ENCODE results near the gene COG4.

Gene COG4

DNA sequence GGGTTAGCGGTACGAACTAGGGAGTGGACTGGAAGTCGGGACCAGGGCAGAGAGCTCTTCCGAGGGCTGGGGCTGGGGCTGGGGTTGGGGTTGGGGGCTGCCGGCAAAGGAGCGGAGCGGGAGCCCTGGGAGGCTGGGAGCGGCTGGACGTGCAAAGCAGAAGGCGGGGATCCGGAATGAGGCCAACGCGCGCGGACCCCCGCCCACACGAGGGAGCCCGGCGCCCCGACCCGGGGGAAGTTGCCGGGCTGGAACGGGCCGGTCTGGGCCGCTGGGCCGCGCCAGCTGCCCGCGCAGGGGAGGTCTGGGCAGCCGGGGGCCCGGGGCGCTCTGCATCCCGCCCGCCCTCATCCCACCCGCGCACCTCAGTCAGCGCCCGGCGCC, 84.8 kb downstream of the COG4 start:
- Histone ChIP-seq H3K36me3 (replicated peaks) (peaks cover 7% of the 10 kb centered on the region), H3K27me3 (replicated peaks) (no peaks in the 10 kb centered on the region), H3K4me3 (ENCODE audit: low read depth, low read length) (peak overlapping the region; percentile 96), H3K27ac (peak overlapping the region; percentile 89)
- TF ChIP-seq, protein P1, sequence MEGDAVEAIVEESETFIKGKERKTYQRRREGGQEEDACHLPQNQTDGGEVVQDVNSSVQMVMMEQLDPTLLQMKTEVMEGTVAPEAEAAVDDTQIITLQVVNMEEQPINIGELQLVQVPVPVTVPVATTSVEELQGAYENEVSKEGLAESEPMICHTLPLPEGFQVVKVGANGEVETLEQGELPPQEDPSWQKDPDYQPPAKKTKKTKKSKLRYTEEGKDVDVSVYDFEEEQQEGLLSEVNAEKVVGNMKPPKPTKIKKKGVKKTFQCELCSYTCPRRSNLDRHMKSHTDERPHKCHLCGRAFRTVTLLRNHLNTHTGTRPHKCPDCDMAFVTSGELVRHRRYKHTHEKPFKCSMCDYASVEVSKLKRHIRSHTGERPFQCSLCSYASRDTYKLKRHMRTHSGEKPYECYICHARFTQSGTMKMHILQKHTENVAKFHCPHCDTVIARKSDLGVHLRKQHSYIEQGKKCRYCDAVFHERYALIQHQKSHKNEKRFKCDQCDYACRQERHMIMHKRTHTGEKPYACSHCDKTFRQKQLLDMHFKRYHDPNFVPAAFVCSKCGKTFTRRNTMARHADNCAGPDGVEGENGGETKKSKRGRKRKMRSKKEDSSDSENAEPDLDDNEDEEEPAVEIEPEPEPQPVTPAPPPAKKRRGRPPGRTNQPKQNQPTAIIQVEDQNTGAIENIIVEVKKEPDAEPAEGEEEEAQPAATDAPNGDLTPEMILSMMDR (IDR thresholded peaks at IDR 0.05; ENCODE audit: low read depth, low read length, missing control alignments): no peak
- DNase-seq: no peak
- in situ Hi-C loops (cut with HindIII; ENCODE audit: low pct_ligation_motif_present, low sequenced_read_pairs): no loop called here

- Histone ChIP-seq H3K36me3 (replicated peaks) (peaks cover 7% of the 10 kb centered on the region), H3K4me3 (ENCODE audit: low read depth, low read length) (peak overlapping the region; percentile 96), H3K27me3 (replicated peaks) (no peaks in the 10 kb centered on the region), H3K27ac (peak overlapping the region; percentile 89)
- peak; percentile 43 for DNase-seq
- TF ChIP-seq, protein P1 (IDR thresholded peaks at IDR 0.05; ENCODE audit: low read depth, low read length, missing control alignments): no peak
- in situ Hi-C loops (cut with HindIII; ENCODE audit: low pct_ligation_motif_present, low sequenced_read_pairs): no loop called here
Observed at GRCh38 chr16:70437582-70438557, 85.5 kb downstream of the COG4 start.

DNA sequence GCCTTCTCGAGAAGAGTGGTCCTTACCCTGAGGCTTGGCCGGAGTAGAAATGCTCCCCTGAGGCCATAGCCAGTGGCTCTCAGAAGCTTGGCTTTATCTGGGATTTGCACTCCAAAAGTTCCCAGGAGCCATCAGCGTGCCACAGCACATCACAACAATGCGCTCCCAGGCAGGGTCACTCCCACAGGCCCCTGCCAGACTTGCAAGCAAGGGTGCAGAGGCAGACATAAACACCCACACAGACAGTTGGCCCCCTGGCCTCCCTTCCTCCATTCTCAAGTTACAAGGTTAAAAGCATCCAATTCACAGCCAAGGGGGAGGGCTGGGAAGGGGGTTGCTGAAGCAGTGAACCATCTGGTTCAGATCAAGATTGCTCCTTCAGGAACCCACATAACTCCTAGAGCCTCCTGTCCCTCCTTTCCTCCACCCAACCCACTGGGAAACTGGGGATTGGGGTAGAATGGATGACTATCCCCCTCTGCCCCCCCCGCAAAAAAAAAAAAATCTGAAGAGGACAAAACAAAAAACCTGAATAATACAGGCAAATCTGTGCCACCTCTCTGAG, 86.3 kb downstream of the COG4 start:
- Histone ChIP-seq H3K36me3 (replicated peaks) (peaks cover 7% of the 10 kb centered on the region), H3K4me3 (ENCODE audit: low read depth, low read length) (peak overlapping the region; percentile 96), H3K27ac (peak overlapping the region; percentile 89), H3K27me3 (replicated peaks) (no peaks in the 10 kb centered on the region)
- TF ChIP-seq, protein P1 (IDR thresholded peaks at IDR 0.05; ENCODE audit: low read depth, low read length, missing control alignments): no peak
- DNase-seq: peak; percentile 91
- in situ Hi-C loops (cut with HindIII; ENCODE audit: low pct_ligation_motif_present, low sequenced_read_pairs): no loop called here

GRCh38 chr16:70434484-70435260, 88.7 kb downstream of the COG4 start:
- H3K27ac ChIP-seq: no peak overlapping the region
- no peak overlapping the region for H3K4me3 ChIP-seq (ENCODE audit: low read depth, low read length)
- H3K36me3 ChIP-seq (replicated peaks): peaks cover 7% of the 10 kb centered on the region
- no peaks in the 10 kb centered on the region for H3K27me3 ChIP-seq (replicated peaks)
- in situ Hi-C loops (cut with HindIII; ENCODE audit: low pct_ligation_motif_present, low sequenced_read_pairs): no loop called here
- TF ChIP-seq, protein P1 (IDR thresholded peaks at IDR 0.05; ENCODE audit: low read depth, low read length, missing control alignments): no peak
- no peak for DNase-seq

DNA sequence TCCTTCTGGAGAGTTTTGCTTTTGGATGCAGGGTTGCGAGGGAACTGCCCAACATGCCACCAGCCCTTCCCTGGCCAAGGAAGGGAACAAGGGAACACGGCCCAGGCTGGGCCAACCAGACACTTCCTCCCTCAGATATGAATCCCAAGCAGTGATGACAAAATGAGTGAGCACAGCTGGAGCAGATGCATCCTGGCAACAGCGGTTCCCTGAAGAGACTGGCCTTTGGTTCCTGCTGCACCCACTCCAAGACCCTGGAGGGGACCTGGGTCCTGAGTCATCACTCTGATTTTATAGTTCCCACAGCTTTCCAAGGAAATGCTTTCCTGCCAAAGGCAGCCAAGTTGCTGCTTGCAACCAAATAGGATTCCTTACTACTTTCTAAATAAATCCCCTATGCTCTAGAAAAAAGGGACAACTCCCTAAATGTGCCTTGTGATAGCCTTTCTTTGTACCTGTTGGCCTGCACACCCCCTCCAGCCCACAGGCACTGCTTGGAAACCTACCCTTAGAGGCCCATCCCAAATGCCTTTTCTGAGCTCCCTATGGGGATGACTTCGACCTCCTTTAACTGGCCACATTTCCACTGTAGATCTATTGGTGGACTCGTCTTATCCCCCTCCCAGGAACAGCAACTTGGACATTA, 89.8 kb downstream of the COG4 start:
- Histone ChIP-seq H3K27me3 (replicated peaks) (no peaks in the 10 kb centered on the region), H3K4me3 (ENCODE audit: low read depth, low read length) (no peak overlapping the region), H3K36me3 (replicated peaks) (peaks cover 7% of the 10 kb centered on the region), H3K27ac (peak overlapping the region; percentile 57)
- peak; percentile 57 for DNase-seq
- in situ Hi-C loops (cut with HindIII; ENCODE audit: low pct_ligation_motif_present, low sequenced_read_pairs): no loop called here
- TF ChIP-seq, protein P1 (IDR thresholded peaks at IDR 0.05; ENCODE audit: low read depth, low read length, missing control alignments): no peak
